ENCODE measurements around the gene EPHA7.

Gene EPHA7

GRCh38 chr6:93392797-93393196, 26.6 kb downstream of the EPHA7 start:
- no peak for DNase-seq

GRCh38 chr6:93391965-93392364, 27.4 kb downstream of the EPHA7 start:
- no peak for DNase-seq

DNA sequence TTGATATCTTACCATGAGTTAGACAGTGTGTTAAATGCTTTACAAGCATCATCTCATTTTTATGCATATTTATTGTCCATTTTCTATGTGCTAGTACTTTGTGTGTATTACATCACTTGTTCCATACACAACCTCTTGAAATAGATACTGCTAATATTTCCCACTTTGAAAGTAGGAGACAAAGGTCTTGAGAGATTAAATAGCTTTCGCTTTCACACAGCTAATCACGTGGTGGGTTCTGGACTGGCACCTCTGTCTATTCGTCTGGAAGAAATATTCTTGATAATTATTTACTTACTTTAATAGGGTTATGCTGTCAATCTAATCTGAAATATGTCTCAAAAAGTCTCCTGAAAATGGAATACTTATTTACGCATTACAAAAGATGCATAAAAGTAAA, 30.2 kb downstream of the EPHA7 start:
- DNase-seq = peak; percentile 11

GRCh38 chr6:93388070-93388469, 31.3 kb downstream of the EPHA7 start:
- no peak for DNase-seq

GRCh38 chr6:93376026-93376540, 43.3 kb downstream of the EPHA7 start:
- DNase-seq = no peak

- DNase-seq = peak; percentile 12
Observed at GRCh38 chr6:93373445-93373844, 45.9 kb downstream of the EPHA7 start.

GRCh38 chr6:93371756-93372155, 47.6 kb downstream of the EPHA7 start:
- peak; percentile 72 for DNase-seq

DNA sequence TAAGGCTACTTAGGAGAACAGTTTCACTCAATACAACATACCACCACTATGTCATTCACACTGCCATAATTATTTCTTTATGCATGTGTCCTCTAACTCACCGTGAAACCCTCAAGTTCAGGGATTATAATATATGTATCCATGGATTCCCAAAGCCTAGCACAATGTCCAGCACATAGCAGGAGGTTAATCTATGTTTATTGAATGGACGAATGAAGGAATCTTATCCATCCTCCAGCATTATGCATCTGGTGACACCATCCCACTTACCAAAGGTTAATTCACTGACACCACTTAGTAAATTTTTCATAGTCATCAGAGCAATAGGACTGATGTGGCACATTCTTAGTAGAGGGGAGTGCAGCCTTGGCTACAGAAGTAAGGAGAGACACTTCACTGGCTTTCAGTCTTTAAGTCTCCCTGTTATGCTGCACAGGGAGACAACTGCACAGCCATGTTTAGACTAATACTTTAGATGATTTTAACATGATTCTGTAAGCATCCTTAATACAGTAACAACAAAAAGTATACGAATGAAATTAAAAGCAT, 49.7 kb downstream of the EPHA7 start:
- no peak for DNase-seq

DNA sequence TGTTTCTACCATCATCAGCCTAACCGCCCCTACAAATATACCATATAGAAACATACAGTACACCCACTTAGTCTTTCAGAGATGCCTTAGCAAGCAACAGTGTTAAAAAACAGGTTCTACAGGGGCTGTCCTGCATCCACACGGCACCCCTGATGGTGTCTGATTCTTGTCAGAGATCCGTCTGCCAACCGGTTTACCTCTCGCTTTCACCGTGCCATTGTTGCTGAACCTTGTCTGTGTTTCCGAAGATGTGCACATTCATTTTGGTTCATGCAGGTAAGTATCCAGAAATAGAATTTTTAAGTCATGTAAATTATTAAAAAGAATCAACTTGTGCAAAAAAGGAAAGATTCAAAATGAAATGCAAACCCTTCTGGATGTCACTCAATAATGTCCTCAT, 52.9 kb downstream of the EPHA7 start:
- DNase-seq = no peak

- DNase-seq = no peak
Observed at GRCh38 chr6:93365445-93365844, 53.9 kb downstream of the EPHA7 start.

- no peak for DNase-seq
Observed at GRCh38 chr6:93358435-93358834, 60.9 kb downstream of the EPHA7 start.

DNA sequence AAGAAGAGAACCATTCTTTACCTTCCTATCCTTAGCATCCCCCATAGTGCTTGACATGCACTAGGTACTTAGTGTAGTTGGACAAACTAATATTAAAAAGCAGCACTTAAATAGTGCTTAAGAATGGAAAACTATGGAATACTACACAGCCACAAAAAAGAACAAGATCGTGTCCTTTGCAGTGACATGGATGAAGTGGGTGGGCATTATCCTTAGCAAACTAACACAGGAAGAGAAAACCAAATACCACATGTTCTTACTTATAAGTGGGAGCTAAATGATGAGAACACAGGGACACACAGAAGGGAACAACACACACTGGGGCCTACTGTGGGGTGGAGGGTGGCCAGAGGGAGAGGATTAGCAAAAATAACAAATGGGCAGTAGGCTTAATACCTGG, 66.8 kb downstream of the EPHA7 start:
- no peak for DNase-seq

GRCh38 chr6:93351222-93351621, 68.1 kb downstream of the EPHA7 start:
- DNase-seq = no peak

DNA sequence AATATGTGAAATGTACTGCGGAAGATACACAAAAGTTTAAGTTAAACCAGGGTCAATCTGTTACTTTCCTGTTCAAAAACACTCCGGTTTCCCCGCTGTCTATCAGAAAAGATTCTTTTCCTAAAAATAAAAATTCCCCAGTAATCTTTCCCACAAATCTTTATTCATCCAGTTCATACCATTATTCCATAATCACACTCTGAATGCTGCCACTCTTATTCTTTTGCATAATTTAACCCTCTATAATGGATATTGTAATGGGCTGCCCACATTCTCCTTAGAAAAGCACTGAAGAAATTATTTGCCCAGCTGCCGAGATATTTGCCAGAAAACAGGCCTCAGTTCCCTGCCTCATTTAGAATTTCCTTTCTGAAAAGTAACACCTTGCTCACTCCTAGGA, 68.6 kb downstream of the EPHA7 start:
- no peak for DNase-seq

GRCh38 chr6:93344333-93344835, 75.0 kb downstream of the EPHA7 start:
- no peak for DNase-seq

GRCh38 chr6:93343476-93343875, 75.9 kb downstream of the EPHA7 start:
- DNase-seq = no peak

DNA sequence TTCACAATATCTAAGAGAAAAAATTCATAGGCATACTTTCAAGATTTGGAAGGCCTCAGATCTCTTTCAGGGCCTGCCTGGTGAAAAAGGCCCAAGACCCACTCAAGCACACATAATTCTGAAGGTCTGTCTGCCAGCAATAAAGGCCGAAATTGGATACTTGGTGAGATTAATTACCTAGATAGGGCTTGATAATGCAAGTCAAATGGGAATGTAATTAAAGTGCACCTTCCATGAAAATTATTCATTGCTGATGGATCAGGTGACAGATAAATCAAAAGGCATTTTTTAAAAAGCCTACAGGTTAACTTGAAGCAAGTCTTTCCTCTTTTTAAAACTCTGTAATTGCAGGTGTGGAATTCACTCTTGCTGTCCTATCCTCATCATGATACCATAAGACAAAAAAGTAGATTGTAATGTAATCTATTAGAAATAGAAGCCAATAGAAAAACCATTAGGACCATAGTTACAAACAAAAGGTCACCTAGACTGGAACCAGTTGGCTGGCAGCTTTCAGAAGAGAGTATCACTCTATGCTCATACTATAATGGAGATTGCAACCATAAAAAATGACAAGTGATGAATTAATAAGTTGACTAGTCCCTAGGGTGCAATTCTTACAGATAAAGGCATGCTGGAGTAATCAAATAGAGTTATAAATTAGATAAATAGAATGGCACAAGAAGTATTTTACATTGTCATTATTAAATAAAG, 77.3 kb downstream of the EPHA7 start:
- peak; percentile 96 for DNase-seq

- no peak for DNase-seq
Observed at GRCh38 chr6:93337772-93338394, 81.5 kb downstream of the EPHA7 start.

DNA sequence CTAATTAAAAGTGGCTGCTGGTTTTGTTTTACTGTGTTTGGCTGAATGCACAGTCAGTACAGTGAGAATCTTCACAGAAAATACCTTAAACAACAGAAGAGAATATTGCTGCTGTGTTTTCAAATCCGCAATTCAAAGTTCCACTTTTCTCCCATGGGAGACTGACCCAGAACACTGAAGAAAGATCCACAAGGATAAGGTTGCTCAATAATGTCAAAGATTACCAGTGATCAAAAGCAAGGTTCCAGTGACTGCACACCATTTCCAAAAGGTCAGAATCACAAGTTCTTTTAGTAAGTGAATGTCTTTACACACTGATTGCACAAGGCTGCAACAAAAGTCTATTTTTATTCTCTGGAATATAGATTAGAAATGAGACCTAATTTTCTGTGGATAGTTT, 82.3 kb downstream of the EPHA7 start:
- no peak for DNase-seq

DNA sequence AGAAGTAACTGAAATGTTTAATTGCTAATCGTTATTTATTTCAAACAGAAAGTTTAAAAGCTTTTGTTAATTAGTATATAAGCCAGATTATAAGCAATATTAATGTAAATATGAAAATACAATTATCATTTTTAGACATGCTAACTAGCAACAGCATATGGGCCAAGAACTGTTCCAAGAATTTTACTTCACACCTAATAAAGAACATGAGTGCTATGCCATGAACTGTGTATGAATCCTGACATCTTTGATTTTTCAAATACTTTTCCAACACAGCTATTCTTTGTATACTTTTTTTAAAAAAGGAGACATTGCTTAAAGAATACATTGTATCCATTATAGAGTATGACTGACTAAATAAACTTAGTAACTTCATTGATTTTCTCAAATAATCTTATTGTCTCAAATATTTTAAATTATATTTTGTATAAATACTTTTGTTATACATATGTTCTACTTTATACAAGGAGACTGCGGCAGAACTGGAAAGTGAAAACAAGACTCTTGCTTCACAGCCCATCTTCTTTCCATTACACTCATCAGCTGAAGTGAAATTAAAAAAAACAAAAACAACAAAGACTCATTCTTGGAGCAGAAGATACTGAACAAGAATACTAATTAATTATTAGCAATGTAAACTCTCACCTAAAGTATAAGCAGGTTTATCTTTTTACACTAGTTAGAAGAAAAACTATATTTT, 89.9 kb downstream of the EPHA7 start:
- DNase-seq = no peak

GRCh38 chr6:93327857-93328256, 91.5 kb downstream of the EPHA7 start:
- no peak for DNase-seq

DNA sequence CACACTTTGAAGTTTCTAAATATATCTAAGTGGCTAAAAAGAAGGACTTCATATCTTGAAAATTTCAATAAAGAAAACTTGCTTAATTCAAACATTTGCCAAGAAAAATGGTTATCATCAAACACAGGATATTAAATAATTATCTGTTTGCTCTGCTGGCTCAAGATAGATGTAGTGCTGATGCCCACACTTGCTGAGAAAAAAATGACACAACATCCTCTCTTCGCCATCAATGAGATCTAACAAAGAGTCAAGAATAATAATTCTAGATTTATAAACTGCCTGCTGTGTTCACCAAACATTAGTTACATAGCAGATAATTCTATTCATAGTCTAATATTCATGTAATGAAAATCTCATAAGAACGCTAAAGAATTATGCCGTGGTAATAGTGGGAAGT, 93.6 kb downstream of the EPHA7 start:
- no peak for DNase-seq

DNA sequence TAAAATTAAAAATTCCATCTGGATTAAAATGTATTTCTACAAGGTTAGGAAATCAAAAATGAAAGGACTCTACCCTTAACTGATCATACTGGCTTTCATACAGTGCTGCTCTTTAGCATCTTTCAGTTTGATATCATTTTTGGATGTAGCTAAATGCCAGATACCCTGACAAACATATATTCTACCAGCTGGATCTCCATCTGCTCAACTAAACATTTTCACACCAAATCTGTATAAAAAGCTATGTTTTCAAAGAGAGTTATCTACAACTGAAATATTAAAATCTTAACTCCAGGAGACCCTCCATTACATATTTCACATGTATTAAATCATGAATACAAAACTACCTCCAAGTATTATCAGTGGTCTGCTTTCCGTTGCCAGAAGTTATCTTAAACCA, 95.7 kb downstream of the EPHA7 start:
- no peak for DNase-seq

- no peak for DNase-seq
Observed at GRCh38 chr6:93322651-93323050, 96.7 kb downstream of the EPHA7 start.
